IPS-18a (cell line): ENCODE data around the gene KRTAP5-8.
"Not testable (repeated sequence)": the region's sequence is repeated elsewhere in the genome, so short reads cannot be mapped to it uniquely, and the experiment has no call there.

Source experiments
- H3K27ac ChIP-seq: one replicate; pipeline ENCODE4 v1.5.1; 2013; ENCODE audit warnings: low read length
- H3K27me3 ChIP-seq: one replicate; pipeline ENCODE4 v1.6.1; 2013; ENCODE audit warnings: mild to moderate bottlenecking, low read length; ENCODE audit not compliant: control insufficient read depth, insufficient read depth
- H3K36me3 ChIP-seq: one replicate; pipeline ENCODE4 v1.6.1; 2013; ENCODE audit warnings: low read depth, low read length; ENCODE audit not compliant: control insufficient read depth
- H3K4me1 ChIP-seq: one replicate; pipeline ENCODE4 v1.6.1; 2013; ENCODE audit warnings: low read depth, low read length; ENCODE audit not compliant: control insufficient read depth
- H3K4me3 ChIP-seq: one replicate; pipeline ENCODE4 v1.5.1; 2013; ENCODE audit warnings: low read length
- H3K9ac ChIP-seq: one replicate; pipeline ENCODE4 v1.6.1; 2013; ENCODE audit warnings: mild to moderate bottlenecking, low read length, moderate library complexity
- H3K9me3 ChIP-seq: one replicate; pipeline ENCODE4 v1.6.1; 2013; ENCODE audit warnings: low read depth, low read length; ENCODE audit not compliant: control insufficient read depth

The KRTAP5-8 gene

GRCh38 chr11:71539017-71539416 is 1.2 kb downstream of the KRTAP5-8 start:
- Histone ChIP-seq H3K9me3 (no peaks in the 10 kb centered on the region), H3K27ac (no peak overlapping the region), H3K4me3 (no peak overlapping the region), H3K4me1 (no peaks in the 10 kb centered on the region), H3K36me3 (no peaks in the 10 kb centered on the region), H3K9ac (no peak overlapping the region), H3K27me3 (no peaks in the 10 kb centered on the region)

- H3K9me3 ChIP-seq, H3K27ac ChIP-seq, H3K27me3 ChIP-seq, H3K36me3 ChIP-seq, H3K9ac ChIP-seq, H3K4me1 ChIP-seq, H3K4me3 ChIP-seq: not testable (repeated sequence)
These were observed 2.1 kb downstream of the KRTAP5-8 start for GRCh38 chr11:71539971-71540370.

GRCh38 chr11:71540521-71541304 is 2.9 kb downstream of the KRTAP5-8 start:
- H3K27me3 ChIP-seq, H3K9ac ChIP-seq, H3K9me3 ChIP-seq, H3K4me1 ChIP-seq, H3K4me3 ChIP-seq, H3K27ac ChIP-seq, H3K36me3 ChIP-seq: not testable (repeated sequence)

GRCh38 chr11:71542382-71542781 is 4.6 kb downstream of the KRTAP5-8 start:
- no peak overlapping the region for H3K27ac ChIP-seq
- H3K36me3 ChIP-seq: no peaks in the 10 kb centered on the region
- no peaks in the 10 kb centered on the region for H3K9me3 ChIP-seq
- H3K27me3 ChIP-seq: no peaks in the 10 kb centered on the region
- no peak overlapping the region for H3K9ac ChIP-seq
- H3K4me3 ChIP-seq: no peak overlapping the region
- no peaks in the 10 kb centered on the region for H3K4me1 ChIP-seq

GRCh38 chr11:71542879-71543777 is 5.3 kb downstream of the KRTAP5-8 start:
- Histone ChIP-seq H3K9ac (no peak overlapping the region), H3K27ac (no peak overlapping the region), H3K4me3 (no peak overlapping the region), H3K27me3 (no peaks in the 10 kb centered on the region), H3K4me1 (no peaks in the 10 kb centered on the region), H3K9me3 (no peaks in the 10 kb centered on the region), H3K36me3 (no peaks in the 10 kb centered on the region)

GRCh38 chr11:71543866-71544265 is 6.0 kb downstream of the KRTAP5-8 start:
- Histone ChIP-seq H3K4me1 (no peaks in the 10 kb centered on the region), H3K36me3 (no peaks in the 10 kb centered on the region), H3K27me3 (no peaks in the 10 kb centered on the region), H3K9me3 (no peaks in the 10 kb centered on the region), H3K9ac (no peak overlapping the region), H3K4me3 (no peak overlapping the region), H3K27ac (no peak overlapping the region)

GRCh38 chr11:71544525-71545214 is 6.8 kb downstream of the KRTAP5-8 start:
- Histone ChIP-seq H3K27ac (no peak overlapping the region), H3K36me3 (no peaks in the 10 kb centered on the region), H3K4me1 (no peaks in the 10 kb centered on the region), H3K9ac (no peak overlapping the region), H3K4me3 (no peak overlapping the region), H3K27me3 (no peaks in the 10 kb centered on the region), H3K9me3 (no peaks in the 10 kb centered on the region)

GRCh38 chr11:71545405-71545966 is 7.7 kb downstream of the KRTAP5-8 start:
- Histone ChIP-seq H3K27me3 (no peaks in the 10 kb centered on the region), H3K9ac (no peak overlapping the region), H3K9me3 (no peaks in the 10 kb centered on the region), H3K36me3 (no peaks in the 10 kb centered on the region), H3K4me3 (no peak overlapping the region), H3K4me1 (no peaks in the 10 kb centered on the region), H3K27ac (no peak overlapping the region)

GRCh38 chr11:71548120-71548519 is 10.3 kb downstream of the KRTAP5-8 start, which contains the start of gene KRTAP5-9:
Gene KRTAP5-9, plus strand, starts transcription at chr11:71548420. Its CDS starts 238 bp downstream, at chr11:71548658.
- Histone ChIP-seq H3K9ac (no peak within 1 kb of the TSS), H3K9me3 (no peaks in the 10 kb centered on the region), H3K27me3 (no peaks in the 10 kb centered on the region), H3K4me1 (no peaks in the 10 kb centered on the region), H3K36me3 (no peaks in the 10 kb centered on the region), H3K27ac (no peak within 1 kb of the TSS), H3K4me3 (no peak within 1 kb of the TSS)

- Histone ChIP-seq H3K27me3 (no peaks in the 10 kb centered on the region), H3K27ac (no peak overlapping the region), H3K9me3 (no peaks in the 10 kb centered on the region), H3K4me3 (no peak overlapping the region), H3K36me3 (no peaks in the 10 kb centered on the region), H3K4me1 (no peaks in the 10 kb centered on the region), H3K9ac (no peak overlapping the region)
These were observed 10.9 kb downstream of the KRTAP5-8 start for GRCh38 chr11:71548716-71549151.

GRCh38 chr11:71551711-71552110 is 13.9 kb downstream of the KRTAP5-8 start:
- no peaks in the 10 kb centered on the region for H3K9me3 ChIP-seq
- H3K27me3 ChIP-seq: no peaks in the 10 kb centered on the region
- H3K36me3 ChIP-seq: no peaks in the 10 kb centered on the region
- no peak overlapping the region for H3K27ac ChIP-seq
- no peak overlapping the region for H3K4me3 ChIP-seq
- no peaks in the 10 kb centered on the region for H3K4me1 ChIP-seq
- no peak overlapping the region for H3K9ac ChIP-seq
